ENCODE measurements around the gene LURAP1L.

The LURAP1L gene

GRCh38 chr9:12774861-12775678 lies at the start of gene LURAP1L:
TSS of gene LURAP1L (plus strand) at chr9:12775020. CDS start at chr9:12775716, 696 bp downstream.
- peak; percentile 59 for DNase-seq

DNA sequence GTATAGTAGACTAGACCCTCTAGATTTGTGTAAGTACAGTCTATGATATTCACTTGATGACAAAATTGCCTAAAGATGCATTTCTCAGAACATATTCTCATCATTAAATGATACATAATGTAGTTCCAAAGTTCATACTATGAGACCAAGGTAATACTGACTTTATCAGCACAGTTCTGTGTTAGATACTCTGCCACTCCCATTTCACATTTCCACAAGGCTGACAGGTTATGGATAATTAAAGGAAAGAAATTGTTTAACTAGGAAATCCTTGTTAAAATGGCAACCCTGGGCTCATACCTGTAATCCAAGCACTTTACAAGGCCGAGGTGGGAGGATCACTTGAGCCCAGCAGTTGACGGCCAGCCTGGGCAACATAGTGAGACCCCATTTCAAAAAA lies 48.0 kb upstream of the LURAP1L start:
- no peak for DNase-seq

DNA sequence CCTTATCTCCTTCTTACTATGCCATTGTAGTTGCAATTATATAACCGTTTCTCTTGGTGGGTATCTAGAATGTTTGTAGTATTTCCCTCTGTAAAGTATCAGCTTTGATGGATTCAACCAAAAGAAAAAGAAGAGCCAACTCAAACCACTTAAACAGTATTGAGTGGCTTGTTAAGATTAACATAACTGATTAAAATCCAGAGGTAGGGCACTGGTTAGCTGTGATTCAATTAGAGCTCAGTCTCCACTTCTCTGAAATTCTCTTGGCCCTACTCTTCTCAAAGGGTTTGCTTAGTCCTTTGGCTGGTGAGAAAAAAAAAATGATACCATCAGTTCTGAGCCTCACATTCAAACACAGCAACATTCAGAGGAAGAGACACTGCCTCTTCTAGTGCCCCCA lies 44.6 kb upstream of the LURAP1L start:
- no peak for DNase-seq

- DNase-seq, result no peak
Observed at GRCh38 chr9:12730927-12731326, 43.9 kb upstream of the LURAP1L start.

GRCh38 chr9:12732971-12733370 lies 41.8 kb upstream of the LURAP1L start:
- DNase-seq, result no peak

DNA sequence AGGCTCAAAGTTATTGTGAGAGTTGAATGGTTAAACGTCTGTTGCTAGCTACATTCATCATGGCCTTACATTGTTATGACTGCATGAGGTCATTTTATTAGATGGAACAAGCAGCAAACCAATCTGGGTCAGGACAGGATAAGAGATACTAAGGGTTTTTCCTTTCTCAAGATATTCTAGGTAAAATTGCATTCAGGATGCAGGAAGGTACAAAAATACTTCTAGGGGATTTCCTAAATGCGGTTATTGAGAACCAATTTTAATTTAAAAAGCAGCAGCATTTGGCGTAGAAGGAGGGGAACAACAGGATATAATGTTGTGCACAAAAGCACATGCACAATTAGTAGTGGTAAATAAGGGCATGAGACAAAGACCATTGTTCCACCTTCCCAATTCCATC lies 39.2 kb upstream of the LURAP1L start:
- no peak for DNase-seq

- no peak for DNase-seq
Observed at GRCh38 chr9:12737871-12738270, 36.9 kb upstream of the LURAP1L start.

DNA sequence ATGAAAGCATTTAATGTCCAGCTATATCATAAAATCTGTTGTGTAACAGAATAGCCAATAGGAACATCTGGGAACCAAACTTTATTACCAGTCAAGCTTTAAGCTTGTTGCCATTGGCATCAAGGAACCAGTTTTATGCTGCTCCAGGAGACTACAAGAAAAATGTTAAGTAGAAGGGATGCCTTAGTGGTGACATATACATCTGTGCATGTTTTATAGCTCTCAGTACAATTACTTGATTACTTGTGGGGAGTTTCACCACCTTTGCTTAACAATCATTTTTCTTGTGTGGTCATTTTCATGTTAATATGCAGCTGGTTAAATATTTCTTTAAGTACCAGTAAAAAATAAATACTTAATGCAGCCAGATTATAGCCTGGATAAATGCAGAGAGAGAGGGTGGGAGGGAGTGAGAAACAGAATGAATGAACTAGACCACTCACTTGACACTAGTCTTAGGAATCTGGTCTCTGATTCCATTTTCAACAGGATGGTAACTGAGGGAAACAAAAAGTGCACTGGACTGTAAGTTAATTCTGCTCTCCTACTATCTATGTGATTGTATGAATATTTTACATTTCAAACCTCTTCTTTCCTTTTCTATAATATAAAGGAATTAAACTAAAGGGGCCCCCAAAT lies 35.7 kb upstream of the LURAP1L start:
- DNase-seq, result no peak

- no peak for DNase-seq
Observed at GRCh38 chr9:12740845-12741244, 34.0 kb upstream of the LURAP1L start.

DNA sequence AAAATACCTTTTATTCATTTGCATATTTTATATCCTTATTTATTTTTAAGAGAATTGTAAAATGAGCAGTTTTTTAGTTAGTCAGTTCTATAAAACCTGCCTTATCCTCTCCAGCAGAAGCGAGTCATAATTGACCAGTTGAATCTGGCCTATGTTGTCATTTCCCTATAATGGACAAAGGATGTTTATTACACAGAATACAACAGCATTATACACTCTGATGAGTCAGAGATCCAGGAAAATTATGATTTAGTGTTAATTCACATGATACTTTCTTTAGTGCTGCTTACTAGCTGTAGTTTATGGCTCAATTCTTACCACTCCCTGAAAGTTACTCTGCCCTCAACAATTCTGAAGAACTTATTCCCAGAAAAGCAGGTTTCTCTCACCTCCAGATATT lies 26.8 kb upstream of the LURAP1L start:
- DNase-seq, result peak; percentile 44

DNA sequence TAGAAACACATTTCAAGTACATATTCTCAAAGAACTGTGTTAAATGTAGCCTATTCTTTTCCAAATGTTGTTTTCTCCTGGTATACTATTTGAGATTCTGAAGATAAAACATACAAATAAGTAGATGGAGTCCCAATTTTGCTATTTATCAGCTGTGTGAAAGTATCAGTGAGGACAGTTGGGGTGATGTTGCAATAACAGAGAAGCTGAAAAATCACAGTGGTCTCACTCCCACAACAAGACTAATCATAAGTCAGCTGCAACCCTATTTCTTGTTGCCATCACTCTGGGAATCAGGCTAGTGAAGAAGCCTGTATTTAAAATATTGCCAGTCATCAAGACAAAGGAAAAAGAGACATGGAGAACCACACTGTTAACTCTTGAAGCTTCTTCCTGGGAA lies 25.9 kb upstream of the LURAP1L start:
- no peak for DNase-seq

DNA sequence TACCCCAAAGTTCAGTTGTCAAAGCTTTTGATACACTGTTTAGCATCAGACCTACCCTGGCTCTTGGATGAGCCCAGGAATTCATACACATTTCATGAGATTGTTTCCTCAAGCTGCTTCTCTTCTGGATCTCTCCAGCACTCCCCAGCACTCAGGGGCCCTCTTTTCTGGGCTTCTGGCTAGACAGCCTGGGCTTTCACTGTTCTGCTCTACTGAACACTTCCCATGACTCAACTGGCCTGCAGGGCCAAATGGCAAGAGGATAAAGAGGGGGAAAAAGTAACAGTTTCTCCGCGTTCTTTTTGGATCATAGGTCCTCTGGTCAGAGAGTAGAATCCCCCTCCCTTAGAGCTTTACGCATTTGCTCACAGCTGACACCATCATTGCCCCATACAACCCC lies 20.9 kb upstream of the LURAP1L start:
- no peak for DNase-seq

DNA sequence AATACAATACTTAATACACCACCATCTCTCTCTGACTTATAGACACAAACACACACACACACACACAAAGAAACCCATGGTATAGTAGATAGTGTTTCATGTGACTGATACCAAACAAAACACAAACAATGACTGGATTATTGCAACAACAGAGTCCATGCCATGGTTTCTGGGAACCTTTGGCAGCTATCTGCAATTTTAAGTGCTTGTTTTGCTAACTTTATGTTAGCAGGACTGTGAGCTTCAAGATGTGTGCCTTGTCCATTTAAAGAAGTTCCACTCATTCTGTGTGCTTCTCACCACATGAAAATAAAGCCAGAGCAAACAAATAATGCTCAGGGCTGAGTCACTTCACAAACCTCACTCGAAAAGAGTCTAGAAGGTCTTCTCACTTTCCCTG lies 15.1 kb upstream of the LURAP1L start:
- DNase-seq, result no peak

DNA sequence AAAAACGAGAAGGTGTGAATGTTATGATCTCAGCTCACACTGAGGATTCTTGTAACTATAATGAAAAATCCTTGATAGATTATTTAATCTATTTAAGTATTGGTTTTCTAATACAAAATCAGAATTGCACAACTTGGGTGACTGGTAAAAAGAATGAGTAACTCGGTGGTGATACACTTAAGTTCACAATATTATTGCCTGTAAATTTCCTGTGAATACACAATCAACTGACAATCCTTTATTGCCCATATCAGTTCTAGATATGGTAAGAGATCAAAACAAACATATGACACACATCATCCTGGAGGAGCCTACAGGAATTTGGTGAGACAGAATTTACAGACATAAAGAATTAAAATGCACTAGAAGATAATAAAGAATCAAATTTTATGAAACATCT lies 14.1 kb upstream of the LURAP1L start:
- no peak for DNase-seq

DNA sequence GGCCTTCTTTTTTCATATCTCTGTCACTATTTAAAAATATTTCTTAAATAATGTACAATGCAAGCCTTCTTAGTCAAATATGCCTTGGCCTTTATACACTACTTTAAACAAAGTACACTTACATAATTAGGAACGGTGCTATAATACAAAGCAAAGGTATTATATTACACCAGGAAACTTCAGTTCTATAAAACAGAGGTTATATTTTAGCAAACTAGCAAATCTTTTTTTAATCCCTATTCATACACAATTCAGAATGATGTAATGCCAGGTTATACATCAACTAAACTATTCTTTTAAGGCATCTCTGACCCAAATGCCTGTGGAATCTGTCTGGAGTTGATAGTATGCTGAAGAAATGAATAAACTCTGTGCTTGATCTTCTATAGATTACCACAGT lies 10.7 kb upstream of the LURAP1L start:
- DNase-seq, result no peak

- no peak for DNase-seq
Observed at GRCh38 chr9:12765088-12765798, 9.6 kb upstream of the LURAP1L start.

DNA sequence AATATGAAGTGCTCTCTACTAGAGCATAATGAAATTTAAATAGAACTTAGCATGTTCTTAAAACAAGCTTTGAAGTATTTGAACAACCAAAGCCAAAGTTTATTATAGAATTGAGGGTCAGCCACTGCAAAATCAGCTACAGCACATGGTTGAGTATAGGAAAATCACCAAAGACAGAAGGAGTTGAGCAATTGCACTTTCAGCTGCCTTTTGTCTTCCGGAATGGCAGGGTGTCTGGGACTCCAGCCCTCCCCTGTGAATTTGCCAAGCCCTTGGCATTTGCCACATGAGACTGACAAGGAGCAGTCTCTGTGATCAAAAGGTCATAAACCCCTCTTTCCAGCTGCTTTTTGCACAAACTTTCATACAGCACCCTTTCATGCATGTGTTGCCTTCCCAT lies 8.5 kb upstream of the LURAP1L start:
- no peak for DNase-seq

GRCh38 chr9:12770261-12770660 lies 4.6 kb upstream of the LURAP1L start:
- DNase-seq, result no peak

GRCh38 chr9:12771891-12772290 lies 2.9 kb upstream of the LURAP1L start:
- peak; percentile 53 for DNase-seq

GRCh38 chr9:12773562-12773961 lies 1.3 kb upstream of the LURAP1L start:
- no peak for DNase-seq

DNA sequence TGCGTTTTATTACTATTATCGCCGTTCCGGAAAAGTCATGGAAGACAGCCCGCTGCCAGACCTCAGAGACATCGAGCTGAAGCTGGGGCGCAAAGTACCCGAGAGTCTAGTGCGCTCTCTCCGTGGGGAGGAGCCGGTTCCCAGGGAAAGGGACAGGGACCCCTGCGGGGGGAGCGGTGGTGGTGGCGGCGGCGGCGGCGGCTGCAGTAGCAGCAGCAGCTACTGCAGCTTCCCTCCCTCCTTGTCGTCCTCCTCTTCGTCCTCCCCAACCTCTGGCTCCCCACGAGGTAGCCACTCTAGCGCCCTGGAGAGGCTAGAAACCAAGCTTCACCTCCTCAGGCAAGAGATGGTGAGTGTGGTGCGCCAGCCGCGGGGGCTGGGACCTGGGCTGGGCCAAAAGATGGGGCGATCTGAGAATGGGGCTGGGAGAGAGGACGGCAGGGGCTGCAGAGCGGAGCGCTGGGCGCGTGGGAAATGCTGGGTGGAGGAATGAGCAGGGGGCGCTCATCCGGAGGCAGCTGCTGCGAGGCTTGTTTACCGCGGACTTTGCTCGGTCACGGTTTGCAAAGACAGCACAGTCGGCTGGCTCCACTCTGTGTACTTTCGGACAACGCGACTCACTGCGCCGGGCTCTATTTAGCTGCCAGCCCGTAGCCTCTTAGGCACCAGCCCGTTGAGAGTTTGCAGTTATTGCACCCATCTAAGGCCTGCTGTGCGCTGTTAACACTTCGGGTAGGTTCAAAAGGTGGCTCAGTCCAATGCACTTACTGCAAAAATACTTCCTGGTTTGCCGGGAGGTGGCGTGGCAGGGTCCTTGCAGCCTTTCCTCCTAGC lies 1.1 kb downstream of the LURAP1L start:
- DNase-seq, result peak; percentile 83

- peak; percentile 40 for DNase-seq
Observed at GRCh38 chr9:12776513-12777055, 1.8 kb downstream of the LURAP1L start.

Data from NCI-H226 (cell line).